Caco-2 (cell line): Measurements from ENCODE around the gene PADI3. TPM values are rescaled to one million over a fixed set of nuclear protein-coding genes. Genes with fewer than 3 reads are reported as not detected.

Experiments
- BruUV-seq: library from RNA; stranded (reverse); fragments of 400-500 nt; replicated peaks from 2 replicates; lab custom pipeline; 2021; lab: Mats Ljungman, UMichigan
- CTCF ChIA-PET: fragments of 300-600 bp; sonication (Branson Sonifier 250); formaldehyde crosslinking; loops from one replicate; lab custom pipeline; 2022; ENCODE audit warnings: antibody characterized with exemption; lab: Charles Lee
- POLR2A ChIA-PET: fragments of 300-600 bp; sonication (Branson Sonifier 250); formaldehyde crosslinking; loops from one replicate; lab custom pipeline; 2022; ENCODE audit warnings: antibody characterized with exemption; lab: Charles Lee
- DNase-seq, 2 experiments: peaks; one replicate each; pipeline versions ENCODE4 v3.0.0 to v3.0.0-alpha.2; 2020 to 2022
- H3K27me3 ChIP-seq: replicated peaks from 2 replicates; pipeline ENCODE4 v1.6.0; 2011; ENCODE audit warnings: low read length; ENCODE audit not compliant: control insufficient read depth, insufficient read depth
- H3K36me3 ChIP-seq: 2 replicates; pipeline ENCODE4 v1.5.1; 2011; ENCODE audit warnings: low read length; ENCODE audit not compliant: control insufficient read depth, insufficient read depth
- H3K4me1 ChIP-seq: fragments of 250-450 bp; sonication (Bioruptor Pico); 2 replicates; pipeline ENCODE4 v1.5.1; 2020; ENCODE audit warnings: mild to moderate bottlenecking
- H3K4me3 ChIP-seq: 2 replicates; pipeline ENCODE4 v1.5.1; 2011; ENCODE audit warnings: low read depth, mild to moderate bottlenecking, control low read depth, low read length
- H3K9me3 ChIP-seq: fragments of 250-450 bp; sonication (Bioruptor Pico); 2 replicates; pipeline ENCODE4 v1.5.1; 2020; ENCODE audit warnings: mild to moderate bottlenecking, moderate library complexity
- H3K27ac Mint-ChIP-seq: one replicate; pipeline ENCODE4 v1.8.0; 2022; ENCODE audit warnings: mixed read lengths; ENCODE audit not compliant: unreplicated experiment
- H3K27me3 Mint-ChIP-seq: one replicate; pipeline ENCODE4 v1.8.0; 2022; ENCODE audit warnings: mixed read lengths; ENCODE audit not compliant: insufficient read depth, unreplicated experiment
- H3K36me3 Mint-ChIP-seq: one replicate; pipeline ENCODE4 v1.8.0; 2022; ENCODE audit warnings: mild to moderate bottlenecking, mixed read lengths; ENCODE audit not compliant: insufficient read depth, unreplicated experiment
- H3K4me1 Mint-ChIP-seq: one replicate; pipeline ENCODE4 v1.8.0; 2022; ENCODE audit warnings: low read depth, mixed read lengths; ENCODE audit not compliant: unreplicated experiment
- H3K4me3 Mint-ChIP-seq: one replicate; pipeline ENCODE4 v1.8.0; 2022; ENCODE audit warnings: mild to moderate bottlenecking, moderate library complexity, mixed read lengths; ENCODE audit not compliant: unreplicated experiment
- H3K9me3 Mint-ChIP-seq: one replicate; pipeline ENCODE4 v1.8.0; 2022; ENCODE audit warnings: mixed read lengths; ENCODE audit not compliant: unreplicated experiment
- intact Hi-C: fragments of 100-400 bp; cut with micrococcal nuclease; formaldehyde crosslinking; loops from one replicate; pipeline ENCODE4 v1.10.0; 2022; ENCODE audit not compliant: unreplicated experiment
- total RNA-seq: library from RNA; stranded (reverse); gene quantifications from 2 replicates; pipeline ENCODE4 v1.2.3, GENCODE V29; 2022
- TF ChIP-seq, protein P1 (sequence below), 2 experiments: fragments of 200-600 bp in 1 of 2; IDR thresholded peaks; 1 replicate in 1 of 2; 2 replicates in 1 of 2; pipeline versions ENCODE4 v1.5.1 to v1.8.0; 2011 to 2022; ENCODE audit warnings: antibody characterized with exemption in 1 of 2, control low read depth in 1 of 2, inconsistent platforms in 1 of 2, low read depth in 1 of 2, low read length in 1 of 2, mild to moderate bottlenecking in 1 of 2, moderate library complexity in 1 of 2; ENCODE audit not compliant: insufficient read depth in 1 of 2, severe bottlenecking in 1 of 2, unreplicated experiment in 1 of 2

PADI3 gene
- total RNA-seq, 1 experiment from 2014 or later = not detected

GRCh38 chr1:17211377-17211776 is 37.5 kb upstream of the PADI3 start:
- Mint-ChIP-seq H3K27me3 (peaks cover 4% of the 10 kb centered on the region), H3K4me1 (no peaks in the 10 kb centered on the region), H3K36me3 (no peaks in the 10 kb centered on the region), H3K27ac (no peak overlapping the region), H3K4me3 (no peak overlapping the region), H3K9me3 (no peaks in the 10 kb centered on the region)
- ChIA-PET CTCF (no interaction called here), POLR2A (no interaction called here)
- no TSS peak for BruUV-seq
- no peak for DNase-seq
- Histone ChIP-seq H3K4me1 (no peaks in the 10 kb centered on the region), H3K9me3 (no peaks in the 10 kb centered on the region), H3K36me3 (no peaks in the 10 kb centered on the region), H3K4me3 (no peak overlapping the region), H3K27me3 (no peaks in the 10 kb centered on the region)
- TF ChIP-seq, protein P1, sequence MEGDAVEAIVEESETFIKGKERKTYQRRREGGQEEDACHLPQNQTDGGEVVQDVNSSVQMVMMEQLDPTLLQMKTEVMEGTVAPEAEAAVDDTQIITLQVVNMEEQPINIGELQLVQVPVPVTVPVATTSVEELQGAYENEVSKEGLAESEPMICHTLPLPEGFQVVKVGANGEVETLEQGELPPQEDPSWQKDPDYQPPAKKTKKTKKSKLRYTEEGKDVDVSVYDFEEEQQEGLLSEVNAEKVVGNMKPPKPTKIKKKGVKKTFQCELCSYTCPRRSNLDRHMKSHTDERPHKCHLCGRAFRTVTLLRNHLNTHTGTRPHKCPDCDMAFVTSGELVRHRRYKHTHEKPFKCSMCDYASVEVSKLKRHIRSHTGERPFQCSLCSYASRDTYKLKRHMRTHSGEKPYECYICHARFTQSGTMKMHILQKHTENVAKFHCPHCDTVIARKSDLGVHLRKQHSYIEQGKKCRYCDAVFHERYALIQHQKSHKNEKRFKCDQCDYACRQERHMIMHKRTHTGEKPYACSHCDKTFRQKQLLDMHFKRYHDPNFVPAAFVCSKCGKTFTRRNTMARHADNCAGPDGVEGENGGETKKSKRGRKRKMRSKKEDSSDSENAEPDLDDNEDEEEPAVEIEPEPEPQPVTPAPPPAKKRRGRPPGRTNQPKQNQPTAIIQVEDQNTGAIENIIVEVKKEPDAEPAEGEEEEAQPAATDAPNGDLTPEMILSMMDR (IDR thresholded peaks at IDR 0.05; ENCODE audit: insufficient read depth in 1 of 2, low read depth in 1 of 2, low read length in 1 of 2, severe bottlenecking in 1 of 2, unreplicated experiment in 1 of 2) = no peak
- intact Hi-C loops = no loop called here

- Mint-ChIP-seq H3K4me1 (no peaks in the 10 kb centered on the region), H3K36me3 (no peaks in the 10 kb centered on the region), H3K4me3 (no peak overlapping the region), H3K9me3 (no peaks in the 10 kb centered on the region), H3K27me3 (peaks cover 5% of the 10 kb centered on the region), H3K27ac (no peak overlapping the region)
- ChIA-PET POLR2A (no interaction called here), CTCF (no interaction called here)
- no peaks in the 10 kb centered on the region for H3K9me3 ChIP-seq
- H3K27me3 ChIP-seq = no peaks in the 10 kb centered on the region
- no TSS peak for BruUV-seq
- TF ChIP-seq, protein P1 (IDR thresholded peaks at IDR 0.05; ENCODE audit: insufficient read depth in 1 of 2, low read depth in 1 of 2, low read length in 1 of 2, severe bottlenecking in 1 of 2, unreplicated experiment in 1 of 2) = no peak
- DNase-seq = no peak
- intact Hi-C loops = no loop called here
- H3K4me3 ChIP-seq = no peak overlapping the region
- H3K4me1 ChIP-seq = no peaks in the 10 kb centered on the region
- no peaks in the 10 kb centered on the region for H3K36me3 ChIP-seq
Observed at GRCh38 chr1:17212009-17212408, 36.9 kb upstream of the PADI3 start.

- H3K27me3 Mint-ChIP-seq = peaks cover 5% of the 10 kb centered on the region
- intact Hi-C loops = no loop called here
- H3K9me3 ChIP-seq = no peaks in the 10 kb centered on the region
- H3K9me3 Mint-ChIP-seq = no peaks in the 10 kb centered on the region
- H3K27ac Mint-ChIP-seq = no peak overlapping the region
- H3K36me3 ChIP-seq = no peaks in the 10 kb centered on the region
- TF ChIP-seq, protein P1 (IDR thresholded peaks at IDR 0.05; ENCODE audit: insufficient read depth in 1 of 2, low read depth in 1 of 2, low read length in 1 of 2, severe bottlenecking in 1 of 2, unreplicated experiment in 1 of 2) = no peak
- H3K4me1 Mint-ChIP-seq = no peaks in the 10 kb centered on the region
- H3K27me3 ChIP-seq = no peaks in the 10 kb centered on the region
- H3K4me1 ChIP-seq = no peaks in the 10 kb centered on the region
- CTCF ChIA-PET = no interaction called here
- H3K36me3 Mint-ChIP-seq = no peaks in the 10 kb centered on the region
- POLR2A ChIA-PET = no interaction called here
- DNase-seq = no peak
- H3K4me3 Mint-ChIP-seq = no peak overlapping the region
- no peak overlapping the region for H3K4me3 ChIP-seq
- BruUV-seq = no TSS peak
Observed at GRCh38 chr1:17212487-17213121, 36.3 kb upstream of the PADI3 start.
